ENCODE measurements around the gene FAM228B.
"Not testable (repeated sequence)": the region's sequence is repeated elsewhere in the genome, so short reads cannot be mapped to it uniquely, and the experiment has no call there.

FAM228B gene

DNA sequence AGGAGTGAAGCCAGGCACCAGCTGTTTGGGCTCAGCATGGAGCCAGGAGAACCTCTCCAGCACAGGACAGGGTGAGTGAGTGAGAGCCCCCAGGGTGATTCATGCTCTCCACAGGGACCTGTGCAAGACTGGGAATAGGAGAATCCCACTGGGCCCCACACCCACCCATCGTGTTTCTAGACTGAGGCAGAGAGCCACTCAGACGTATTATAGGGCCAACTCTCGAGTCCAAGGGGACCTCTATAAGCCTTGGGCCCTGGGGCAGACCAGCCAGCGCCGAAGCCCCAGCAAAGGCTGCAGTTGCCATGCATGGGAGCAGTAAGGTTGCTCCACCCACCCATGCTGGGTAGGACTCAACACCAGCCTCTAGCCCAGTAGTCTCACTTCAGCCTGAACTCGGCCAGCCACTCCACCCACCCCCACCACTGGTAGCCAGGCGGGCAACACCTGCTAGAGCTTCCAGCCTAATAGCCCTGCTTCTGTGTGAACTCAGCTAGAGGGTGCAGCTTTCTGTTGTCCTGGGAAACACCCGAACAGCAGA, 19.1 kb upstream of the FAM228B start:
- FAIRE-seq: no peak

DNA sequence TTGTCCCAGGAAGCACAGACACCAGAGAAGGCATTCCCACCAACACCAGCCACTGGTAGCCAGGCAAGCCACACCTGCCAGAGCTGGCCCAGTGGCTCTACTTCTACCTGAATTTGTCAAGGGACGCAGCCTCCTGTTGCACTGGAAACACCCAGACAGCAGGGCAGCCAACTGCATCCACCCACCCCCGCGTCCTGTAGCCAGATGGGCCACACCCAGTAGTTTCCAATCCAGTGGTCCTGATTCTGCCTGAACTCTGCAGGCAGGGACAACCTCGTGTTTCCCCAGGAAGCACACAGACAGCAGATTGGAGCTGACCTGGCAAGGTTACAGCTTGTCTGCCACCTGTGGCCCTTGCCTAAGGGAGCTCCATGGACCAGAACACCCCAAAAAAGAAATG, 18.4 kb upstream of the FAM228B start:
- FAIRE-seq: no peak

DNA sequence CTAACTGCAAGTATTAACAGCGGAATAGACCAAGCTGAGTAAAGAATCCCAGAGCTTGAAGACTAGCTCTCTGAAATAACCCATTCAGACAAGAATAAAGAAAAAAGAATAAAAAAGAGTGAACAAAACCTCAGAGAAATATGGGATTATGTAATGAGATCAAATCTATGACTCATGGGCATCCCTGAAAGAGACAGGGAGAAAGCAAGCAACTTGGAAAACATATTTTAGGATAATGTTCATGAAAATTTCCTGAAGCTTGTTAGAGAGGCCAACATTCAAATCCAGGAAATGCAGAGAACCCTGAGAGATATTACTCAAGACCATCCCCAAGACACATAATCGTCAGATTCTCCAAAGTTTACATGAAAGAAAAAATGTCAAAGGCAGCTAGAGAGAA, 17.5 kb upstream of the FAM228B start:
- no peak for FAIRE-seq

DNA sequence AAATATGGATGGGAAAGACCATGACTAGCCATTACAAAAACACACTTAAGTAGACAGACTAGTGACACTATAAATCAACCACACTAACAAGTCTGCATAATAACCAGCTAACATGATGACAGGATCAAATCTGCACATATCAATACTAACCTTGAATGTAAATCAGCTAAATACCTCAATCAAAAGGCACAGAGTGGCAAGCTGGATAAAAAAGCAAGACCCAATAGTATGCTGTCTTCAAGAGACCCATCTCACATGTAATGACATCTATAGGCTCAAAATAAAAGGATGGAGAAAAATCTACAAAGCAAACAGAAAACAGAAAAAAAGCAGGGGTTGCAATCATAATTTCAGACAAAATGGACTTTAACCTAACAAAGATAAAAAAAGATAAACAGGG, 16.5 kb upstream of the FAM228B start:
- no peak for FAIRE-seq

DNA sequence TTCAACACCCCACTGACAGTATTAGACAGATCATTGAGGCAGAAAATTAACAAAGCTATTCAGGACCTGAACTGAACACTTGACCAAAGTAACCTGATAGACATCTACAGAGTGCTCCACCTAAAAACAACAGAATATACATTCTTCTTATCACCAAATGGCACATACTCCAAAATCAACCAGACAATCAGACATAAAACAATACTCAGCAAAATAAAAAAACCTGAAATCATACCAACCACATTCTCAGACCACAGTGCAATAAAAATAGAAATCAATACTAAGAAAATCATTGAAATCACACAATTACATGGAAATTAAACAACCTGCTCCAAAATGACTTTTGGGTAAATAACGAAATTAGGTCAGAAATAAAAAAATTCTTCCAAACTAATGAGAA, 15.9 kb upstream of the FAM228B start:
- no peak for FAIRE-seq

DNA sequence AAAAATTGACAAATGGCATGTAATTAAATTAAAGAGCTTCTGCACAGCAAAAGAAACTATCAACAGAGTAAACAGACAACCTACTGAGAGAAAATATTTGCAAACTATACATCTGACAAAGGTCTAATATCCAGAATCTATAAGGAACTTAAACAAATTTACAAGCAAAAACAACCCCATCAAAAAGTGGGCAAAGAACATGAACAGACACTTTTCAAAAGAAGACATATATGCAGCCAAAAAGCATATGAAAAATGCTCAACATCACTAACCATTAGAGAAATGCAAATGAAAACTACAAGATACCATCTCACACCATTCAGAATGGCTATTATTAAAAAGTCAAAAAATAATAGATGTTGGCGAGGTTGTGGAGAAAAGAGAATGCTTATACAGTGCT, 13.8 kb upstream of the FAM228B start:
- not testable (repeated sequence) for FAIRE-seq

DNA sequence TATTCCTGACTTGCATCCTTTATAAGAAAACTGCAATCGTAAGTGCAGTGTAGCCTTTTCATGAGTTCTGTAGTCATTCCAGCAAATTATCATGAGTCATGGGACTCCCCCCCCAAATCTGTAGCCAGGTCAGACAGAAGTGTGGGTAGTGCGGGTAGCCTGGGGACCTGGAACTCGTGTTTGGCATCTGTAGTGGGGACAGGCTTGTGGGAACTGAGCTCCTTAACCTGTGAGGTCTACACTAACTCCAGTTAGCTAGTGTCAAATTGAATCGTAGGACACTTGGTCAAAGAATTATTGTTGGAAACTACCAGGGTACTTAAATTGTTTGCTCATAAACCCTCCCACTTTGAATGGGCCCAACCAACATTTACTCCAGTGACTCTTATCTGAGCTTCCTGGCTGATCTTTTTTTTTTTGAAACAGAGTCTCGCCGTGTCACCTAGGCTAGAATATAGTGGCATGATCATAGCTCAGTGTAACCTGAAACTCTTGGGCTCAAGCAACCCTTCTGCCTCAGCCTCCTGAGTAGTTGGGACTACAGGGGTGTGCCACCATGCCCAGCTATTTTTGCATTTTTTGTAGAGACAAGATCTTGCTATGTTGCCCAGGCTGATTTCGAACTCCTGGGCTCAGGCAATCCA, 12.5 kb upstream of the FAM228B start:
- FAIRE-seq: no peak

DNA sequence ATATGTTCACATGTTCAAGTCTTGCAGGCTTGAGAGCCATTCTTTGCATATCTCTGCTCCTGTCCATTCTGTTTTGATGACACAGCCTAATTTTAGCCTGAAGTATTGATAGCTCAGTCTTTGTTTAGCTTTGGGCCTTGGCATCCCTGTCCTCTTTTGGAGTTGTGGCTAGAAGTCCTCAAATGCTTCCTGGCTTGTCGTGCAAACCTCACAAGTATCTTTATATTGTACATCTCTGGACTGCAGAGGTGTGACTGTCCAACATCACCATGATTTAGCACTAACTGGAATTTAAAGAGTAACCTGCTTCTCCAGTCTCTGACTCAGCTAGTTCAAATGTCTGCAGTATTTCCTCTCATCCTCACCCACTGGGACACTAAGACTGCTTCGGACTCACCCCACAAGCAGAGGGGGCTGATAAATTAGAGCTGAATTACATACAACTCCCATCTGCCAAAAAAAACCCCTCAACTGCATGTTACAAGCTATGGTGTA, 11.8 kb upstream of the FAM228B start:
- no peak for FAIRE-seq

DNA sequence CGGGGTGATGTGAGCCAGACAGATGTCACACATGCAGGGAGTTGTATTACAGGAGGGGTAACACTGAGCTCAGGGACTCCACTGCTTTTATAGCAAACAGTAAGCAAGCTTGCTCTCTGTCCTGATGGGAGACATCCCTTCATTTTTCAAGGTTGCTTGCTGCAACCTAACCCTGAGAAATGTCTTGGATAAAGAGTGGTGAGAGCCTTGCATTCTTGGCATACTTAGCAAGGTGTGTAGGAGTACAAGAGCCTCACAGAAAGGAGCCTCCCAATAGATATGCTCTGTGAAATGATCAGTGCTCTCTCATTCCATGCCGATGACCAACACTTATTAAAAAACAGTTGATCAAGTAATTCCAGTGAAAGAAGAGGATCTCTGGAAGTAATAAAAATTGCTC, 8.2 kb upstream of the FAM228B start:
- no peak for FAIRE-seq

DNA sequence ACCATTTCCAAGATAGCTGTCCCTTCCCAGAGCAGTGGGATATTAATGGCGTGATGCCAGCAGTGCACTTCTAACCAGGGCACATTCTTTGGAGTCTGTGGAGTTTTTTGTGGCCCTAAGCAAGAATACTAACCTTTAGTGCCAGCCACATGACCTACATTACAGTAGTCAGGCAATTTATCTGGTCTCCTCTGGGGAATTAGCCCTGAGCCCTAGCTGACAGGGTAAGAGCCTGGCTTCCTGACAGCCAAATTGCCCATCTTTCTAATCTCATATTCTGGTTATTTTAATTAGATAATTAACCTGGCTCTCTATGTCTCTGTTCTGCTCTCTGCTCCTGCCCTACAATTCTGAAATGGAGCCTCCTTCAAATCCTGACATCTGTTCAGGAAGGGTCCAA, 5.4 kb upstream of the FAM228B start:
- FAIRE-seq: no peak

DNA sequence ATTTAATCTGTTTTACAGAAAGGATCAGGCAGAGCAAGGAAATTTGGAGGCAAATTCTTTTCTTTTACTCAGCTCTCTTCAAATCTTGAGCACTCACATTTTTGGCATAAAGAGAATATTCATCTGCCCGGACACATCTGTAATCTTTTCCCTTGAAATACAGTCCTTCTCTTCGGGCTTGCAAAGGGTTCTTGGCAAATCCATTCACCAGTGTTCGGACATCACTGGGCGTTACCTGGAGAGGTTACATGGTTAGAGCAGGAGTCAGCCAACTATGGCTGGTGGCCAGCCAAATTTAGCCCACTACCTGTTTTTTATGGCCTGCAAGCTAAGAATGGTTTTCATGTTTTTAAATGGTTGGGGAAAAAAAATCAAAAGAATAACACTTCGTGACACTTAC, 2.2 kb upstream of the FAM228B start:
- no peak for FAIRE-seq

DNA sequence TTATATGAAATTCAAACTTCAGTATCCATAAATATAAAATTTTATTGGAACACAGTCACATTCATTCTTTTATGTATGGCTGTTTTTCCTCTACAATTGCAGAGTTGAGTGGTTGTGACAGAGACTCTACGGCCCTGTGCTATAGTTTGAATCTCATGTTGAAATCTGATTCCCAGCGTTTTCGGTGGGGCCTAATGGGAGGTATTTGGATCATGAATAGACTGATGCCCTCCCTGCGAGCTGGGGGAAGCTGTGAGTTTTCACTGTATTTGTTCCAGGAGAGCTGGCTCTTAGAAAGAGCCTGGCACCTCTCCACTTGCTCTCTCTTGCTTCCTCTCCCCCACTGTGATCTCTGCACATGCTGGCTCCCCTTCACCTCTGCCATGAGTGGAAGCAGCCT, 1.8 kb upstream of the FAM228B start:
- no peak for FAIRE-seq

DNA sequence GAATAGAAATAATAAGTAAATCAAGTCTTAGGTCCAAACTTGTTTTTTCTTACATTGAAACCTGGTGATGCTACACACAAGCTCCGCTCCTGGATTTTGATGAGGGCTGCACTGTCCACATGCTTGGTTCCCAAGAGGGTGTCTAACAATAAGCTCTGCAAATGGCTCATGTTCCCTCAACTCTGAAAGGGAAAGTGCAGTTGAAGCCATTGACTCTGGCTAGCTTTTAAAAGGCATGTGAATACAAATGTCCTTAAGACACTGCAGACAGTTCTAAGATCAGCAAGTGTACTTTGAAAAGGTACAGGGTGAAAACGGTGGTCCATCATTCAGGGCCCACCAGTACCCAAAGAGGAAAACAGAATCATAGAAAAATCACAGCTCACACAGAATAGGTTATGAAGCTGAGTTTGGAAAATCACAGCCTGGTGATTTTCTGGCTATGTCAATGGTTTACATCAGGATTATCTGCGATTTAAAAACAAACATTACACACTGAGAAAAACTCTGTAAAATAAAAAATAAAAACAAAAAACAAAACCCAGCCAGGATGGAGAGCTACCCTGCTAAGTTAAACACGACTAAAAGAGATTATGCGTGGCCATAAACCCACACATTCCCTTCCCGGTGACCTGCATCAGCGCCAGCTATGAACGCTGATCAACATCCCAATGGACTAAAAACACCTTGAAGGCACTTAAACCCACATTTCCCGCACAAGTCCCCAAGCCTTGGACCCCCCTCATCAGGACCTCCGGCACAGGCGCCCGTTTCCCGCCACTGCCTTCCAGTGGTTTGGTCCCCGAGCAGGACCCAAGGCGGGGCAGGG, 689 bp upstream of the FAM228B start:
- FAIRE-seq: no peak

DNA sequence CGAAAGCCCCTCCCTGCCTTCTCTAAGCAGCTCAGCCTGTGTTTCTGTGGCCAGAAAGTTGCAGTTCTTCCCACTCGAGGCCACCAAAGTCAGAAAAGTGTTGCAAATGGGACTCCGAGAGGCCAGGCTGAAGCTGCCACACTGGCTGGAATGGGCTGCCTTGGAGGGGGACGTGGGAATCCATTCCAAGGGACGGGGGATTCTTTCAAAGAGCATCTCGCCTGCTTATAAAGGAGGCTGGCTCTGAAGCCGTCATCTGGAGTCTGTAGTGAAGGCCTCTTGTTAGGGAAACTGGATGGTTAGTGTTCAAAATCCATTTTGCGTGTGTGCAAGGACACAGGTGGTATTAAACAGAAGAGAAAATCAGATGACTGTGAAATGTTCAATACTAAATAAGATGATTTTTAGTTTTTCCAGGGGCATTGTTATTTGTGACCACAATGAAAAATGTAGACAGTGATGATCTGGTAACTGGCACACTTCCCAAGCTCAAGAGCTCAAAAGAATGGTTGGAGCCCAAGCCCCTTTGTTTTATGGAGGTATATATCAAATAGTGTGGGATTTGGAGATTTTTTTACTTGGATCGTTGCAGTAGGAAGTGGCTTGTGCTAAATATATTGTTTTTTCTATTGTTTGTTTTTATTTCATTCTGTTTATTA, 782 bp downstream of the FAM228B start:
- FAIRE-seq: no peak

DNA sequence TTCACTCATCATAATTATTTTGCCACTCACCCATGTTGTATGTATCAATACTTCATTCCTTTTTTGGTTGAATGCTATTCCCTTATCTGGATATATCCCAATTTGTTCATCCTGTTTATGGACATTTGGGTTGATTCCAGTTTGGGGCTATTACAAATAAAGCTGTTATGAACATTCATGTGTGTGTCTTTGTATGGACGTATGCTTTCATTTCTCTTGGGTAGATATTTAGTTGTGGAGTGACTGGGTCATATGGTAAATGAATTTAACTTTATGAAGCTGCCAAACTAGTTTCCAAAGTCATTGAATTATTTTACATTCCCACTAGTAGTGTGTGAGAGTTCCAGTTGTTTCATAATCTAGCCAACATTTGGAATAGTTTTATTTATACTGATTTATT, 2.7 kb downstream of the FAM228B start:
- FAIRE-seq: no peak

DNA sequence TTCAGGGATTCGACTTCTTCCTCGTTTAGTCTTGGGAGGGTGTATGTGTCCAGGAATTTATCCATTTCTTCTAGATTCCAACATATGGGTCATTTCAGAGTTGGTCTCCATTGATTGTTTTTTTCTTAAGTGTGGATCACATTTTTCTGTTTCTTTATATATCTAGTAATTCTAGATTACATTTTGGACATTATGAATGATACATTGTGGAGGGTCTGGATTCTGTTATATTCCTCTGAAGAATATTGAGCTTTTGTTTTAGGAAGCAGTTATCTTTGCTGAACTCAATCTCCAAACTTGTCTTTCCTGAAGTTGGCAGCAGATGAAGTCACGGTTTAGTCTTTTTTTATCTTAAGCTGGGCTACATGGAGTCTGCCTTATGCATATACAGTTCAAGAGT, 9.3 kb downstream of the FAM228B start:
- FAIRE-seq: no peak

DNA sequence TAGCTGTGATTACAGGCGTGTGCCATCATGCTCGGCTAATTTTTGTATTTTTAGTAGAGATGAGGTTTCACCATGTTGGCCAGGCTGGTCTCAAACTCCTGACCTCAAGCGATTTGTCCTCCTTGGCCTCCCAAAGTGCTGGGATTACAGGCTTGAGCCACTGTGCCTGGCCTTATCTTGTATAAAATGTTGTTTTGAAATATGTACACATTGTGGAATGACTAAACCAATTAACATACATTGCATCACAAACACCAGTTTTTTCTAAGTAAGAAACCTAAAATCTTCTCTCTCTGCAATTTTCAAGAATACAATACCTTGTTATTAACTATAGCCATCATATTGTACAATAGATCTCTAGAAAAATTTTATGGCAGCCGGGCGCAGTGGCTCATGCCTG, 17.0 kb downstream of the FAM228B start:
- not testable (repeated sequence) for FAIRE-seq

DNA sequence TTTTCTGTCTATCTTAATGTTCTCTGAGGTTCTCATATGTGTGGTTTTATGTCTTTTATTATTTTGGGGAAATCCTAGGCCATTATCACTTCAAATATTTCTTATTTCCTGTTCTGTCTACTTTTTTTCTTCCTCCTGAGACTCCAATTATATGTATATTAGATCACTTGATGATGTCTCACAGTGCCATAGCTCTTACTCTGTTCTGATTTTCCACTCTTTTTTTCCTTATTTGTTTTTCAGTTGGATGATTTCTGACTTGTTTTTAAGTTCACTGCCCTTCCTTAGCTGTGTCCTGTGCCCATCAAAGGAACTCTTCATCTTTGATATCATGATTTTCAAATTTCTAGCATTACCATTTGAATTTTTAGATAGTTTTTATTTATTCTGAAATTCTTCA, 24.1 kb downstream of the FAM228B start:
- no peak for FAIRE-seq

DNA sequence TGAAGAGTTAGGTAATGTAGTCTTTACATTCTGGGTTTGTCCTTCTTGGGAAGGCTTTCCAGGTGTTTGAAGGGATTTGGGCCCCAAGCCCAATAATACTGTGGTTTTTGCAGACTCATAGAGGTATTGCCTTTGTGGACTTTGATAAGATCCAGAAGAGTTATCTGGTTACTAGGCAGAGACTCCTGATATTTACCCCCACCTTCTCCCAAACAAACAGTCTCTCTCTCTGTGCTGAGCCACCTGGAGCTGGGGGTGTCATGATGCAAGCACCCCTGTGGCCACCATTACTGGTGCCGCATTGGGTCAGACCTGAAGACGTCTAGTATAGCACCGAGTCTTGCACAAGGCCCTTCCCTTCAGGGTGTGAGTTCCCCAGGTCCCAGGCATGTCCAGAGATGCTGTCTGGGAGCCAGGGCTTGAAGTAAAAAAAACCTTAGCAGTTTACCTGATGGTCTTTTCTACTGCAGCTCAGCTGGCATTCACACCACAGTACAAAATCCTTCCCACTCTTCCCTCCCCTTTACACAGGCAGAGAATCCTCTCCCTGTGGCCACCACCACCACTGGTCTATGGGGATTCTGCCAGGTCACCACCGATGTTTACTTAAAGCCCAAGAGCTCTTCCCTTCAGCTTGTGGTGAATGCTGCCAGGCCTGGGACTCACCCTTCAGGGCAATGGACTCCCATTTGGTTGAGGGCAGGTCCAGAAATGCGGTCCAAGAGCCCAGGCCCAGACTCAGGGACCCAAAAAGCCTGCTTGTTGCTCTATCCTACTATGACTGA, 29.3 kb downstream of the FAM228B start:
- no peak for FAIRE-seq

DNA sequence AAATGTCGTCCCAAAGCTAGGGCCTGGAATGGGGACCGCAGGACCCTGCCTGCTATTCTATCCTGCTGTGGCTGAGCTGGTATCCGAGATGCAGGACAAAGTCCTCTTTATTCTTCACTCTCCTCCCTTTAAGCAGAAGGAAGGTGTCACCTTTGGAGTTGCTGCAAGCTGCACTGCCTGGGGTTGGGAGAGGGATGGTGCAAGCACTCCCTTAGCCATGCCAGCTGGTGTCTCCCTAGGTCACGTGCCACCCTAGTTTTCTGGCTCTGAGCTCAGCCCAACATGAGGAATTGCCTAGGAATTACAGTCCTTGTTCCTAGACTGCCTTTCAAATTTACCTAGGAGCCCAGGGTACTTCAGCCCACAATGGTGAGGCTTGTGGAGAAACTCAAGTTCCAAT, 30.2 kb downstream of the FAM228B start:
- FAIRE-seq: no peak

DNA sequence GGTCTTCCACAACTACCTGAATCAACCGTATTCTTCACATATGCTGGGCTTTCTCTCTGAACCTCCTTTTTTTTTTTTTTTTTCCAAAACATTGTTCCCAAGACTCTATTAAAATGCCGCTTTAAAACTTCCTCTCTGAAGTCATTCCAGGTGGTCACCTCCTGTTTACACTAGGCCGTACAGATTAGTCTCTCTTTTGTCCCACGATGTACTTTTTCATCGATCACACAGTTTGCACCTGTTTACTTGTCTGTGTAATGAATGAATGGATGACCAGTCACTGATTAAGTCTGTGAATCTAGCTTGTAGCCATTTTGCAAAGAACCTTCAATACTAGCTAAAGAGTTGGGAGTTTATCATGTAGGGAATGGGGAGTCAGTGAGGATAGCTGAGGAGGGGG, 34.9 kb downstream of the FAM228B start:
- no peak for FAIRE-seq

DNA sequence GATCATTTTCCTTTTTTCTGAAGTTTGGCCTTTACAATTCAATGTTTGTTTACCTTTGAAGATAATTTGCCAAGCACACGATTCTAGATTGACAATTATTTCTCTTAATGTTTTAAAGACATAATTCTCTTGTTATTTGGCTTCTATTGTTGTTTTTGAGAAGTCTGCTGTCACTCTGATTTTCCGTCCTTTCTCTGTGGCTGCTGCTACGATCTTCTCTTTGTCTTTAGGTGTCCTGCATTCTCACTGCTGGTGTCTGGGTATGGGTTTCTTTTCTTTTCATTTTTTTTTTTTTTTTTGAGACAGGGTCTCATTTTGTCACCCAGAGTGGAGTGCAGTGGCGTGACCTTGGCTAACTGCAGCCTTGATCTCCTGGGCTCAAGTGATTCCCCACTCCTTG, 36.4 kb downstream of the FAM228B start:
- FAIRE-seq: no peak

DNA sequence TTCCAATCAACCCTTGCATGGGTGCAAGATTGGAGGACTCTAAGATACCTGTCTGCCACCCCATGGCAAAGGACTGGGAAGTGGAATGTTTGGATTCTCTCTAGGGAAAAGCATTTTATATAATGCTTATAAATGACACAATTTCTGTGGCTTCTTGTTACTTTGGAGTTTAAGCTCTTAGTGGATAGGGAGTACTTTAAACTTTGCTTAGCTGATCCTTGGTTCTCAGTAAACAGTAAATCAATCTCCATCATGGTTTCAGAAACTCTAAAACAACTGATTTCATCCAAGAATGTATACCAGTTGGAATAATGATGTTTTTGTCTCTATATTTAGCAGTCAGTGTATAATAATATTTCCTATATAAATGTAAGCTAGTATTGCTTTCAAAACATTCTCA, 37.5 kb downstream of the FAM228B start:
- FAIRE-seq: no peak

Data from colon (tissue), 2 donors.